Measurements from ENCODE around the gene RPS27. TPM values are rescaled to one million over a fixed set of nuclear protein-coding genes. Genes with fewer than 3 reads are reported as not detected.
A peak's percentile ranks its signal among the peaks of the same experiment; 100 is the strongest.

Gene RPS27
- total RNA-seq, 1 donor from 2014 or later: 3,415 TPM

DNA sequence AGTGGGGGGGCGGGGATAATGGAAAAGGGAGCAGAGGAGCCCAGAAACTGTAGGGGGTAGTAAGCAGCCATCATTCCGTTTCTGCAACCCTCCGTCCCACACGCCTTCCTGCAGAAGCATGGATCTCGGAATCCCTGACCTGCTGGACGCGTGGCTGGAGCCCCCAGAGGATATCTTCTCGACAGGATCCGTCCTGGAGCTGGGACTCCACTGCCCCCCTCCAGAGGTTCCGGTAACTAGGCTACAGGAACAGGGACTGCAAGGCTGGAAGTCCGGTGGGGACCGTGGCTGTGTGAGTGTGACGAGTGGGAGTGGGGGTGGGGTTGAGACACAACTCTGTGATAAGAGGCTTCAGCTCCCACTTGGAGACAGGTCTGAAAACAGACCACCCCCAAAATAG lies 22.2 kb upstream of the RPS27 start:
- peak overlapping the region; percentile 99 for H3K27ac Mint-ChIP-seq
- no peaks in the 10 kb centered on the region for H3K27me3 ChIP-seq
- H3K9ac ChIP-seq: peak overlapping the region; percentile 31
- H3K4me3 ChIP-seq: peak overlapping the region; percentile 64
- peaks cover 48% of the 10 kb centered on the region for H3F3A ChIP-seq (ENCODE audit: low read depth)
- peaks cover 49% of the 10 kb centered on the region for H3K4me1 Mint-ChIP-seq
- H3K36me3 Mint-ChIP-seq: peaks cover 15% of the 10 kb centered on the region
- no peak for DNase-seq (ENCODE audit: low spot score)
- H3K27ac ChIP-seq: no peak overlapping the region
- H3K36me3 ChIP-seq: no peaks in the 10 kb centered on the region
- peaks cover 43% of the 10 kb centered on the region for H3K79me2 ChIP-seq (ENCODE audit: low read depth)
- no peaks in the 10 kb centered on the region for H3K9me3 Mint-ChIP-seq
- H2AFZ ChIP-seq (replicated peaks): no peak overlapping the region
- TF ChIP-seq EZH2phosphoT487 (IDR thresholded peaks at IDR 0.05) (no peak), EZH2 (IDR thresholded peaks at IDR 0.05) (no peak)
- TF ChIP-seq, protein P1, sequence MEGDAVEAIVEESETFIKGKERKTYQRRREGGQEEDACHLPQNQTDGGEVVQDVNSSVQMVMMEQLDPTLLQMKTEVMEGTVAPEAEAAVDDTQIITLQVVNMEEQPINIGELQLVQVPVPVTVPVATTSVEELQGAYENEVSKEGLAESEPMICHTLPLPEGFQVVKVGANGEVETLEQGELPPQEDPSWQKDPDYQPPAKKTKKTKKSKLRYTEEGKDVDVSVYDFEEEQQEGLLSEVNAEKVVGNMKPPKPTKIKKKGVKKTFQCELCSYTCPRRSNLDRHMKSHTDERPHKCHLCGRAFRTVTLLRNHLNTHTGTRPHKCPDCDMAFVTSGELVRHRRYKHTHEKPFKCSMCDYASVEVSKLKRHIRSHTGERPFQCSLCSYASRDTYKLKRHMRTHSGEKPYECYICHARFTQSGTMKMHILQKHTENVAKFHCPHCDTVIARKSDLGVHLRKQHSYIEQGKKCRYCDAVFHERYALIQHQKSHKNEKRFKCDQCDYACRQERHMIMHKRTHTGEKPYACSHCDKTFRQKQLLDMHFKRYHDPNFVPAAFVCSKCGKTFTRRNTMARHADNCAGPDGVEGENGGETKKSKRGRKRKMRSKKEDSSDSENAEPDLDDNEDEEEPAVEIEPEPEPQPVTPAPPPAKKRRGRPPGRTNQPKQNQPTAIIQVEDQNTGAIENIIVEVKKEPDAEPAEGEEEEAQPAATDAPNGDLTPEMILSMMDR (IDR thresholded peaks at IDR 0.05): no peak
- no peaks in the 10 kb centered on the region for H3K27me3 Mint-ChIP-seq (ENCODE audit: insufficient read depth, low read depth)
- no peaks in the 10 kb centered on the region for H3K9me3 ChIP-seq (ENCODE audit: low read depth)
- H3K4me2 ChIP-seq: peak overlapping the region; percentile 98
- H3K4me1 ChIP-seq: peaks cover 24% of the 10 kb centered on the region
- no peaks in the 10 kb centered on the region for H4K20me1 ChIP-seq (ENCODE audit: low read depth)
- H3K4me3 Mint-ChIP-seq: peak overlapping the region; percentile 96

DNA sequence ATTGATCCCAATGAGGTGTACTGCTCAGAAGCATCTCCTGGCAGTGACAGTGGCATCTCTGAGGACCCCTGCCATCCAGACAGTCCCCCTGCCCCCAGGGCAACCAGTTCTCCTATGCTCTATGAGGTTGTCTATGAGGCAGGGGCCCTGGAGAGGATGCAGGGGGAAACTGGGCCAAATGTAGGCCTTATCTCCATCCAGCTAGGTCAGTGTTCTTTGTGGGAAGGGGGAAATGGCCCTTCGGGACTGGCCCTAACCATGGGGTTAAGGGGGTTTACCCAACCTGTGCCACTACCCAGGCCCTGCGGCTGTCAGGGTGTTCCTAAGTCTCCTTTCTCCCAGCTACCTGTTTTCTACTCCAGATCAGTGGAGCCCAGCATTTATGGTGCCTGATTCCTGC lies 21.6 kb upstream of the RPS27 start:
- Histone ChIP-seq H3K9me3 (ENCODE audit: low read depth) (no peaks in the 10 kb centered on the region), H2AFZ (replicated peaks) (no peak overlapping the region), H3K4me2 (peak overlapping the region; percentile 98), H3K4me1 (peaks cover 24% of the 10 kb centered on the region), H3F3A (ENCODE audit: low read depth) (peaks cover 46% of the 10 kb centered on the region), H3K27me3 (no peaks in the 10 kb centered on the region), H3K27ac (no peak overlapping the region), H3K36me3 (no peaks in the 10 kb centered on the region), H3K4me3 (peak overlapping the region; percentile 64), H4K20me1 (ENCODE audit: low read depth) (no peaks in the 10 kb centered on the region), H3K79me2 (ENCODE audit: low read depth) (peaks cover 43% of the 10 kb centered on the region), H3K9ac (no peak overlapping the region)
- Mint-ChIP-seq H3K27me3 (ENCODE audit: insufficient read depth, low read depth) (no peaks in the 10 kb centered on the region), H3K27ac (no peak overlapping the region), H3K36me3 (peaks cover 15% of the 10 kb centered on the region), H3K4me3 (peak overlapping the region; percentile 96), H3K9me3 (no peaks in the 10 kb centered on the region), H3K4me1 (peaks cover 44% of the 10 kb centered on the region)
- TF ChIP-seq EZH2 (IDR thresholded peaks at IDR 0.05): no peak
- TF ChIP-seq EZH2phosphoT487 (IDR thresholded peaks at IDR 0.05): no peak
- TF ChIP-seq, protein P1 (IDR thresholded peaks at IDR 0.05): no peak
- DNase-seq (ENCODE audit: low spot score): no peak

DNA sequence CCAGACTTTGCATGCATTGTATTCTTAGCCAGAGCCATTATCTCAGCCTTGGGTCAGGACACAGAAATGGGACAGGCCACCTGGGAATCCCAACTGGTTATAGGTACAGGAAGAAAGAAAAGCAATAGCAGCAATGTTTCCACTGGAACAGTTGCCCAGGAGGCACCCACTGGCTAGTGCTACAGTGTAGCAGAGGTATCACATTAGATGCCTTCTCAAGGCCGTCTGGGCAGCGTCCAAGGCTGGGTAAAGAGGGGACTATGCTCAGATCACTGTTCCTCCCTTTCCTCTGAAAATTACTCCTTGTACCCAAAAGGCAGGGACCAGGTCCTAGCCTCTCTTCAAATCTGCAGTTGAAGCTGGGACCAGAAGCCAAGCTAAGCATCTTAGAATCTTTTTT lies 20.2 kb upstream of the RPS27 start:
- H3K4me1 ChIP-seq: peaks cover 16% of the 10 kb centered on the region
- TF ChIP-seq, protein P1 (IDR thresholded peaks at IDR 0.05): no peak
- TF ChIP-seq EZH2 (IDR thresholded peaks at IDR 0.05) (no peak), EZH2phosphoT487 (IDR thresholded peaks at IDR 0.05) (no peak)
- H4K20me1 ChIP-seq (ENCODE audit: low read depth): no peaks in the 10 kb centered on the region
- no peak overlapping the region for H3K27ac Mint-ChIP-seq
- no peak overlapping the region for H3K4me3 ChIP-seq
- peaks cover 31% of the 10 kb centered on the region for H3K79me2 ChIP-seq (ENCODE audit: low read depth)
- H3K27me3 Mint-ChIP-seq (ENCODE audit: insufficient read depth, low read depth): peaks cover 5% of the 10 kb centered on the region
- H3K4me1 Mint-ChIP-seq: peaks cover 36% of the 10 kb centered on the region
- H3K36me3 ChIP-seq: no peaks in the 10 kb centered on the region
- no peaks in the 10 kb centered on the region for H3K27me3 ChIP-seq
- no peak overlapping the region for H3K4me2 ChIP-seq
- peak overlapping the region; percentile 58 for H3K4me3 Mint-ChIP-seq
- no peak overlapping the region for H2AFZ ChIP-seq (replicated peaks)
- peaks cover 43% of the 10 kb centered on the region for H3F3A ChIP-seq (ENCODE audit: low read depth)
- DNase-seq (ENCODE audit: low spot score): no peak
- H3K27ac ChIP-seq: no peak overlapping the region
- no peak overlapping the region for H3K9ac ChIP-seq
- no peaks in the 10 kb centered on the region for H3K9me3 ChIP-seq (ENCODE audit: low read depth)
- H3K9me3 Mint-ChIP-seq: no peaks in the 10 kb centered on the region
- peaks cover 24% of the 10 kb centered on the region for H3K36me3 Mint-ChIP-seq

Measured in neural progenitor cell (in vitro differentiated cells).